Stimulated activated effector memory CD8-positive, alpha-beta T cell treated with anti-CD3 and anti-CD28 coated beads, Interleukin-12 subunit alpha, Interleukin-12 subunit beta, amount 100 ng/mL, for 72 hours (primary cell): Measurements from ENCODE around the gene DNMBP.
A peak's percentile ranks its signal among the peaks of the same experiment; 100 is the strongest.
"Not testable (repeated sequence)": the region's sequence is repeated elsewhere in the genome, so short reads cannot be mapped to it uniquely, and the experiment has no call there.

ENCODE experiments used
- ATAC-seq: fragments of 150-1000 bp; cut with Tn5 transposase; 2 replicates; pipeline ENCODE4 v1.10.0; 2021
- DNase-seq, 2 donors: peaks; one replicate each; pipeline ENCODE4 v3.0.0; 2021 to 2022; ENCODE audit warnings: low spot score in 2 of 2
- H3K27ac Mint-ChIP-seq: one replicate; pipeline ENCODE4 v1.8.0; 2022; ENCODE audit warnings: mild to moderate bottlenecking, mixed read lengths
- H3K36me3 Mint-ChIP-seq: one replicate; pipeline ENCODE4 v1.8.0; 2022; ENCODE audit warnings: mild to moderate bottlenecking, mixed read lengths
- H3K4me1 Mint-ChIP-seq: one replicate; pipeline ENCODE4 v1.8.0; 2022; ENCODE audit warnings: mixed read lengths
- H3K4me3 Mint-ChIP-seq: one replicate; pipeline ENCODE4 v1.8.0; 2022; ENCODE audit warnings: mild to moderate bottlenecking, mixed read lengths
- H3K9me3 Mint-ChIP-seq: one replicate; pipeline ENCODE4 v1.8.0; 2022; ENCODE audit warnings: mixed read lengths

DNMBP gene

GRCh38 chr10:99841746-99842145, 168.0 kb downstream of the DNMBP start:
- H3K4me1 Mint-ChIP-seq = no peaks in the 10 kb centered on the region
- H3K4me3 Mint-ChIP-seq = no peak overlapping the region
- H3K36me3 Mint-ChIP-seq = no peaks in the 10 kb centered on the region
- H3K27ac Mint-ChIP-seq = no peak overlapping the region
- DNase-seq = no peak
- no peaks in the 10 kb centered on the region for H3K9me3 Mint-ChIP-seq
- ATAC-seq = no peak

- not testable (repeated sequence) for DNase-seq, H3K4me3 Mint-ChIP-seq, H3K27ac Mint-ChIP-seq, H3K4me1 Mint-ChIP-seq, H3K9me3 Mint-ChIP-seq, H3K36me3 Mint-ChIP-seq, ATAC-seq
Observed at GRCh38 chr10:99840859-99841258, 168.9 kb downstream of the DNMBP start.

- Mint-ChIP-seq H3K9me3 (no peaks in the 10 kb centered on the region), H3K36me3 (no peaks in the 10 kb centered on the region), H3K27ac (no peak overlapping the region), H3K4me1 (peaks cover 6% of the 10 kb centered on the region), H3K4me3 (no peak overlapping the region)
- ATAC-seq (no peak), DNase-seq (no peak)
Observed at GRCh38 chr10:99836711-99837110, 173.0 kb downstream of the DNMBP start.

DNA sequence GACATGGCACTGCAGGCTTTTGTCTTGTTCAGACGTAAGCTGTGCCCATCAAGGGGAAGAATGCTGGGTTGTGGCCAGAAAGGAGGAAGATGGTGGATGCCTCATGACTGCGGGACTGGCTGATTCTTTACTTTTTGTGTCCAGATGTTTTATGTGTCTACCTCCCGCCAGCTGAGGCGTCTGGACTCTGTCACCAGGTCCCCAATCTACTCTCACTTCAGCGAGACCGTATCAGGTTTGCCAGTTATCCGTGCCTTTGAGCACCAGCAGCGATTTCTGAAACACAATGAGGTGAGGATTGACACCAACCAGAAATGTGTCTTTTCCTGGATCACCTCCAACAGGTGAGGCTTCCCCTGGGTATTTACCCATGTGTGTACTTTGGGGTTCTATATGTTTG, 173.8 kb downstream of the DNMBP start:
- DNase-seq (no peak), ATAC-seq (no peak)
- Mint-ChIP-seq H3K36me3 (no peaks in the 10 kb centered on the region), H3K9me3 (no peaks in the 10 kb centered on the region), H3K4me1 (peaks cover 6% of the 10 kb centered on the region), H3K27ac (no peak overlapping the region), H3K4me3 (no peak overlapping the region)

- no peak overlapping the region for H3K27ac Mint-ChIP-seq
- no peak for DNase-seq
- no peaks in the 10 kb centered on the region for H3K9me3 Mint-ChIP-seq
- no peak overlapping the region for H3K4me3 Mint-ChIP-seq
- H3K4me1 Mint-ChIP-seq = peaks cover 6% of the 10 kb centered on the region
- ATAC-seq = peak; percentile 91
- H3K36me3 Mint-ChIP-seq = no peaks in the 10 kb centered on the region
Observed at GRCh38 chr10:99834410-99834809, 175.3 kb downstream of the DNMBP start.

DNA sequence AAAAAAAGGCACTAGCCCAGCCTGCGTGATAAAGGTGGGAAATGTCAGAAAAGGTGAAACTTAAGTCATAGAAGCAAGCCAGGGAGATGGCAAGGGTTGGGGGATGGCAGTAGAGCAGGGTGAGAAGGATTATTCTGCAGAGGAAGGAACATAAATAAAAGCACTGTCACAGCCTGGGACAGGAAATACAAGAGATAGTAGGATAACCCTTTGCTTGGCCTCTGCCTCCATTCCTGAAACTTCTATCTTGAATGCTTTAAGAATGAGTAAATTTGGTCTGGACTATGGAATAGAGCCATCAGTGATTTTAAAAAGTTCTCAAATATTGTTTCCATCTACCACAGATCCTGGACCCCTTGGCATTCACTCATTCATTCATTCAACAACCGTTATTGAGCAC, 177.3 kb downstream of the DNMBP start:
- DNase-seq = no peak
- H3K4me1 Mint-ChIP-seq = peaks cover 16% of the 10 kb centered on the region
- peak overlapping the region; percentile 46 for H3K27ac Mint-ChIP-seq
- H3K36me3 Mint-ChIP-seq = no peaks in the 10 kb centered on the region
- no peak for ATAC-seq
- H3K9me3 Mint-ChIP-seq = peaks cover 3% of the 10 kb centered on the region
- no peak overlapping the region for H3K4me3 Mint-ChIP-seq

DNA sequence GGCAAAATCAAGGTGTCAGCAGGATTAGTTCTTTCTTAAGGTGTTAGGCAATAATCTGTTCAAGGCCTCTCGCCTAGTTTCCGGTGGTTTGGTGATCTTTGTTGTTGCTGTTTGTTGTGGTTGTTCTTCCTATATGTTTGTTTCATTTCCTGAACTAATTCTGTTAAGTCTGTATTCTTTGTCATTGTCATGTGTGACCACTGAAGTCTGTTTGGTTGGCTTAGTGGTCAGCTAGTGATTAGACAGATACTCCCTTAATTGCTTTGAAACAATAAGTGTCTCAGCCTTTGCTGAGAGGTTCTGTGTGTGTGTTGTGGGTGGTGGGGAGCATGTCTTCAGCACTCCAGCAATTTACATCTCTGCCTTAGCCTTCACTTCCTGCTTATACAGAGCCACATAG, 181.3 kb downstream of the DNMBP start:
- Mint-ChIP-seq H3K4me1 (peaks cover 10% of the 10 kb centered on the region), H3K9me3 (peaks cover 3% of the 10 kb centered on the region), H3K27ac (peak overlapping the region; percentile 50), H3K36me3 (no peaks in the 10 kb centered on the region), H3K4me3 (no peak overlapping the region)
- DNase-seq (no peak), ATAC-seq (peak; percentile 58)

GRCh38 chr10:99827936-99828335, 181.8 kb downstream of the DNMBP start:
- H3K4me3 Mint-ChIP-seq = no peak overlapping the region
- no peak for DNase-seq
- peak overlapping the region; percentile 50 for H3K27ac Mint-ChIP-seq
- H3K36me3 Mint-ChIP-seq = no peaks in the 10 kb centered on the region
- ATAC-seq = no peak
- peaks cover 10% of the 10 kb centered on the region for H3K4me1 Mint-ChIP-seq
- peaks cover 3% of the 10 kb centered on the region for H3K9me3 Mint-ChIP-seq
